Esophagus muscularis mucosa (tissue), 4 donors: Measurements from ENCODE around the gene UGT1A10. TPM values are rescaled to one million over a fixed set of nuclear protein-coding genes. Genes with fewer than 3 reads are reported as not detected.

ENCODE experiments used
- DNase-seq: peaks from one replicate; pipeline ENCODE4 v3.0.0-alpha.2; 2017; ENCODE audit errors: extremely low spot score
- H3K27ac ChIP-seq, 4 donors: fragments of 200-600 bp; sonication (generic); replicated peaks in 1 of 4; 1 replicate in 3 of 4; 2 replicates in 1 of 4; pipeline ENCODE4 v1.5.1; 2016 to 2019; ENCODE audit warnings: mild to moderate bottlenecking in 1 of 4
- H3K27me3 ChIP-seq, 4 donors: fragments of 200-600 bp; sonication (generic); one replicate each; pipeline versions ENCODE4 v1.5.1 to v1.6.0; 2016 to 2019
- H3K36me3 ChIP-seq, 4 donors: fragments of 200-600 bp; sonication (generic); one replicate each; pipeline ENCODE4 v1.5.1; 2016 to 2019
- H3K4me1 ChIP-seq, 4 donors: fragments of 200-600 bp; sonication (generic); one replicate each; pipeline ENCODE4 v1.5.1; 2016 to 2019
- H3K4me3 ChIP-seq, 4 donors: fragments of 200-600 bp; sonication (generic); 1 replicate in 2 of 4; 2 replicates in 2 of 4; pipeline ENCODE4 v1.5.1; 2016 to 2019; ENCODE audit warnings: mild to moderate bottlenecking in 4 of 4, moderate library complexity in 1 of 4
- H3K9me3 ChIP-seq, 4 donors: fragments of 200-600 bp; sonication (generic); 1 replicate in 3 of 4; 2 replicates in 1 of 4; pipeline ENCODE4 v1.5.1; 2016 to 2019
- EP300 ChIP-seq: sonication (generic); formaldehyde crosslinking; IDR thresholded peaks from one replicate; pipeline ENCODE4 v1.6.1; 2017; ENCODE audit warnings: antibody characterized with exemption
- POLR2A ChIP-seq: fragments of 450-650 bp; IDR thresholded peaks from one replicate; pipeline ENCODE4 v1.6.1; 2017; ENCODE audit warnings: antibody characterized with exemption, moderate library complexity, mild to moderate bottlenecking, low read depth
- POLR2AphosphoS5 ChIP-seq, 2 donors: sonication (generic); formaldehyde crosslinking; IDR thresholded peaks; one replicate each; pipeline ENCODE4 v1.6.1; 2017; ENCODE audit warnings: antibody characterized with exemption in 2 of 2
- WGBS: methylation state at CpG from one replicate; pipeline ENCODE4 v1.1.5; 2018; 5-methylcytosine and 5-hydroxymethylcytosine counted together
- intact Hi-C: fragments of 100-400 bp; cut with DNase I; formaldehyde crosslinking; loops from one replicate; pipeline ENCODE4 v1.15.1; 2023
- total RNA-seq, 4 donors: library from RNA; depleted of rRNA; stranded (reverse); fragments of >200 nt; gene quantifications; one replicate each; pipeline versions ENCODE4 v1.1.0 to v1.2.1, GENCODE V29; 2016
- TF ChIP-seq, protein P1 (sequence below), 3 experiments: fragments of 200-600 bp in 2 of 3; fragments of 450-650 bp in 1 of 3; sonication (generic) in 2 of 3; IDR thresholded peaks; one replicate each; pipeline ENCODE4 v1.5.1; 2017 to 2019; ENCODE audit warnings: antibody characterized with exemption in 3 of 3, mild to moderate bottlenecking in 2 of 3, moderate library complexity in 1 of 3

UGT1A10 gene
- total RNA-seq, 4 donors from 2014 or later, result not detected

GRCh38 chr2:233674314-233674713 is 38.1 kb downstream of the UGT1A10 start:
- WGBS, result 53% methylated on average over 1 of the region's 1 CpG

DNA sequence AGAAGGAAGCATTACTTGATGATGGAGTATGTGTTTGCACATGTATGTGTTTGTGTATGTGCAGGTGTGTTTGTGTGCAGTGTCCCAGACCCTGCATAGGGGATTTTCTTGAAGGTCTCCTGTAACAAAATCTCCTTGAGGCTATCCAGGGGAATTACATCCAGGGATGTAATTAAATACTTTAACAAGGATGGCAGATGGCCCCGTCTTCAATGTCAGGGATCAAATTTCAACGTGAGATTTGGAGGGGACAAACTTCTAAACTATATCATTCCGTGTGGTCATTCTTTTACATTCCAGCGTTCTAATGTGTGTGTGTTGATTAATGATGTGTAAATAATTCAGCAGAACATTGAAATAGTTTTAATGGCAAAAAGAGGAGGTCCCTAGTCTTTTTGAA is 38.7 kb downstream of the UGT1A10 start:
- no peak overlapping the region for H3K4me3 ChIP-seq
- no peaks in the 10 kb centered on the region for H3K4me1 ChIP-seq
- DNase-seq, result no peak
- H3K27me3 ChIP-seq, result no peaks in the 10 kb centered on the region
- no peaks in the 10 kb centered on the region for H3K36me3 ChIP-seq
- H3K27ac ChIP-seq, result no peak overlapping the region
- TF ChIP-seq POLR2A (no peak), EP300 (no peak), POLR2AphosphoS5 (IDR thresholded peaks at IDR 0.05) (no peak)
- TF ChIP-seq, protein P1, sequence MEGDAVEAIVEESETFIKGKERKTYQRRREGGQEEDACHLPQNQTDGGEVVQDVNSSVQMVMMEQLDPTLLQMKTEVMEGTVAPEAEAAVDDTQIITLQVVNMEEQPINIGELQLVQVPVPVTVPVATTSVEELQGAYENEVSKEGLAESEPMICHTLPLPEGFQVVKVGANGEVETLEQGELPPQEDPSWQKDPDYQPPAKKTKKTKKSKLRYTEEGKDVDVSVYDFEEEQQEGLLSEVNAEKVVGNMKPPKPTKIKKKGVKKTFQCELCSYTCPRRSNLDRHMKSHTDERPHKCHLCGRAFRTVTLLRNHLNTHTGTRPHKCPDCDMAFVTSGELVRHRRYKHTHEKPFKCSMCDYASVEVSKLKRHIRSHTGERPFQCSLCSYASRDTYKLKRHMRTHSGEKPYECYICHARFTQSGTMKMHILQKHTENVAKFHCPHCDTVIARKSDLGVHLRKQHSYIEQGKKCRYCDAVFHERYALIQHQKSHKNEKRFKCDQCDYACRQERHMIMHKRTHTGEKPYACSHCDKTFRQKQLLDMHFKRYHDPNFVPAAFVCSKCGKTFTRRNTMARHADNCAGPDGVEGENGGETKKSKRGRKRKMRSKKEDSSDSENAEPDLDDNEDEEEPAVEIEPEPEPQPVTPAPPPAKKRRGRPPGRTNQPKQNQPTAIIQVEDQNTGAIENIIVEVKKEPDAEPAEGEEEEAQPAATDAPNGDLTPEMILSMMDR (IDR thresholded peaks at IDR 0.05), result no peak
- 31% methylated on average over 4 of the region's 4 CpGs for WGBS
- no peaks in the 10 kb centered on the region for H3K9me3 ChIP-seq
- intact Hi-C loops, result no loop called here

More at GRCh38 chr2:233674314-233674713, 38.1 kb downstream of the UGT1A10 start:
- H3K27me3 ChIP-seq, result no peaks in the 10 kb centered on the region
- no peaks in the 10 kb centered on the region for H3K4me1 ChIP-seq
- H3K36me3 ChIP-seq, result no peaks in the 10 kb centered on the region
- H3K27ac ChIP-seq, result no peak overlapping the region
- intact Hi-C loops, result no loop called here
- TF ChIP-seq, protein P1 (IDR thresholded peaks at IDR 0.05), result no peak
- TF ChIP-seq EP300 (no peak), POLR2AphosphoS5 (IDR thresholded peaks at IDR 0.05) (no peak), POLR2A (no peak)
- H3K4me3 ChIP-seq, result no peak overlapping the region
- no peak for DNase-seq
- no peaks in the 10 kb centered on the region for H3K9me3 ChIP-seq

DNA sequence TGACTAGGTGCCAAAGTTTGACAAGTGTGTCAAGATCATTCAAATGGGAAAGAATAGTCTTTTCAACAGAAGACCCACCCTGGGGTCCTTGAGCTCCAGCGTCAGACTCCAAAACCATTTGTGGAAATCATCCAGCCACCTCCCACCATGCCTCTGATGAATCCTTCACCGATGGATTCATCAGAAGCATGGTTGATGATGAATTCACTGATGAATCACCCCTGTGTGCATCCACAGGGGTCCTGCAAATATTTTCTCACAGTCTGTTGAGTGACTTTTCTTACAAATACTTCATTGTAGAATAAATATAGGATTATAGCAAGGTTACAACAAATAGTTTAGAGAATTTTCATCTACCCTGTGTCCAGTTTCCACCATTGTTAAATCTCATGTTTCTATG is 39.8 kb downstream of the UGT1A10 start:
- DNase-seq, result no peak
- 72% methylated on average over 2 of the region's 2 CpGs for WGBS
- no peaks in the 10 kb centered on the region for H3K4me1 ChIP-seq
- no peak overlapping the region for H3K27ac ChIP-seq
- no peak overlapping the region for H3K4me3 ChIP-seq
- no peaks in the 10 kb centered on the region for H3K36me3 ChIP-seq
- TF ChIP-seq EP300 (no peak), POLR2AphosphoS5 (IDR thresholded peaks at IDR 0.05) (no peak), POLR2A (no peak)
- TF ChIP-seq, protein P1 (IDR thresholded peaks at IDR 0.05), result no peak
- intact Hi-C loops, result no loop called here
- H3K27me3 ChIP-seq, result no peaks in the 10 kb centered on the region
- no peaks in the 10 kb centered on the region for H3K9me3 ChIP-seq

- Histone ChIP-seq H3K9me3 (no peaks in the 10 kb centered on the region), H3K27ac (no peak overlapping the region), H3K36me3 (no peaks in the 10 kb centered on the region), H3K4me1 (no peaks in the 10 kb centered on the region), H3K27me3 (no peaks in the 10 kb centered on the region), H3K4me3 (no peak overlapping the region)
- 68% methylated on average over 4 of the region's 4 CpGs for WGBS
- no peak for TF ChIP-seq POLR2AphosphoS5 (IDR thresholded peaks at IDR 0.05)
- TF ChIP-seq, protein P1 (IDR thresholded peaks at IDR 0.05), result no peak
- TF ChIP-seq POLR2A, result no peak
- TF ChIP-seq EP300, result no peak
- no peak for DNase-seq
- intact Hi-C loops, result no loop called here
These were observed 42.9 kb downstream of the UGT1A10 start for GRCh38 chr2:233679196-233679595.

DNA sequence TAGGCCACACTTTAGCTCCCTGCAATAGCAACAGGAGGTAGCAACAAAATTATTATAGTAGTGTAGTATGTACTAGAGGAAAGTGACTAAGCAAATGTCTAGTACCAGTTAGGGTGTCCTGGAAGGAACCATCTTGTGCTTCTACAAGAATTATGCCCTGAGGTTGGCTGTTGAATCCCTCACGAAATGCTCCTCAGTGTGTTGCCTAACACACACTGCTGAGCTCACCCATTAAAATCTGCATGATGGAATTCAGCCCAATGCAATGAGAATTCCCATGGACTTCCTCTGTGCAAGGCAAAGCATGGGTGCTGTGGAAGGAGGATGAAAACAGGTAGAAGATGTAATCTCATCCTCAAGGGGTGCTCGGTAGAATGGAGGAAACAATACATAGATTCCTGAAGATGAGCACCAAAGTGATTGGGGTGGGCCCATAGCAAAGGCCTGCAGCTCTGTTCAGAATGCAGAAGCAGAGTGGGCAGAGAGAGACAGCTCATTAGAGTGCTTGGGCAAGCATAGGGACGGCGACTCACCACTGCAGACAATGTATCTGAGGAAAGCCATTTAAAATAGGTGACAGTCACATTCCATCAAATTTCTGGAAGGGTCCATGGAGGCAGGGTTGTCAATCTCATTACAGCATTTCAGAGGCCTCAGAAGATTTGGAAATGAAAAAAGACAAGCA is 44.3 kb downstream of the UGT1A10 start:
- no peaks in the 10 kb centered on the region for H3K27me3 ChIP-seq
- no peaks in the 10 kb centered on the region for H3K4me1 ChIP-seq
- no peak overlapping the region for H3K4me3 ChIP-seq
- no peaks in the 10 kb centered on the region for H3K36me3 ChIP-seq
- no peak for TF ChIP-seq POLR2AphosphoS5 (IDR thresholded peaks at IDR 0.05)
- TF ChIP-seq, protein P1 (IDR thresholded peaks at IDR 0.05), result no peak
- WGBS, result 88% methylated on average over 4 of the region's 4 CpGs
- intact Hi-C loops, result no loop called here
- no peaks in the 10 kb centered on the region for H3K9me3 ChIP-seq
- no peak overlapping the region for H3K27ac ChIP-seq
- DNase-seq, result no peak
